HEK293 (cell line): ENCODE results near the gene ZC3H4.

Experiments
- BCL11A ChIP-seq: fragments of 450-650 bp; formaldehyde crosslinking; IDR thresholded peaks from 2 replicates; pipeline ENCODE4 v1.5.1; 2016; ENCODE audit warnings: low read depth, missing biosample characterization, missing genetic modification characterization
- RBAK ChIP-seq: fragments of 450-650 bp; formaldehyde crosslinking; IDR thresholded peaks from 2 replicates; pipeline ENCODE4 v1.5.1; 2016; ENCODE audit warnings: missing biosample characterization, missing genetic modification characterization
- TRIM28 ChIP-seq: IDR thresholded peaks from 2 replicates; pipeline ENCODE4 v1.6.1; 2011; ENCODE audit warnings: low read length, control low read depth, borderline replicate concordance
- YY2 ChIP-seq: fragments of 450-650 bp; formaldehyde crosslinking; IDR thresholded peaks from 2 replicates; pipeline ENCODE4 v1.5.1; 2016; ENCODE audit warnings: missing biosample characterization, missing genetic modification characterization
- ZBTB1 ChIP-seq: fragments of 450-650 bp; formaldehyde crosslinking; IDR thresholded peaks from 2 replicates; pipeline ENCODE4 v1.5.1; 2016; ENCODE audit warnings: missing biosample characterization, missing genetic modification characterization
- ZNF121 ChIP-seq: fragments of 450-650 bp; formaldehyde crosslinking; IDR thresholded peaks from 2 replicates; pipeline ENCODE4 v1.5.1; 2016; ENCODE audit warnings: missing biosample characterization, missing genetic modification characterization
- ZNF132 ChIP-seq: fragments of 450-650 bp; formaldehyde crosslinking; IDR thresholded peaks from 2 replicates; pipeline ENCODE4 v1.5.1; 2017; ENCODE audit warnings: missing biosample characterization, missing genetic modification characterization, borderline replicate concordance
- ZNF184 ChIP-seq: fragments of 450-650 bp; IDR thresholded peaks from 2 replicates; pipeline ENCODE4 v1.5.1; 2018; ENCODE audit warnings: missing biosample characterization, mild to moderate bottlenecking, missing genetic modification characterization
- ZNF2 ChIP-seq: fragments of 450-650 bp; formaldehyde crosslinking; IDR thresholded peaks from 2 replicates; pipeline ENCODE4 v1.5.1; 2016; ENCODE audit warnings: missing biosample characterization, missing genetic modification characterization
- ZNF202 ChIP-seq: fragments of 450-650 bp; formaldehyde crosslinking; IDR thresholded peaks from 2 replicates; pipeline ENCODE4 v1.5.1; 2016; ENCODE audit warnings: missing biosample characterization, missing genetic modification characterization, borderline replicate concordance
- ZNF211 ChIP-seq: fragments of 450-650 bp; formaldehyde crosslinking; IDR thresholded peaks from 2 replicates; pipeline ENCODE4 v1.5.1; 2016; ENCODE audit warnings: low read depth, missing biosample characterization, missing genetic modification characterization
- ZNF248 ChIP-seq: fragments of 450-650 bp; formaldehyde crosslinking; IDR thresholded peaks from 2 replicates; pipeline ENCODE4 v1.5.1; 2017; ENCODE audit warnings: missing biosample characterization, missing genetic modification characterization
- ZNF354C ChIP-seq: fragments of 450-650 bp; formaldehyde crosslinking; IDR thresholded peaks from 2 replicates; pipeline ENCODE4 v1.5.1; 2016; ENCODE audit warnings: missing biosample characterization, missing genetic modification characterization, low read depth, borderline replicate concordance
- ZNF37A ChIP-seq: fragments of 450-650 bp; IDR thresholded peaks from 2 replicates; pipeline ENCODE4 v1.5.1; 2018; ENCODE audit warnings: missing biosample characterization, missing genetic modification characterization
- ZNF433 ChIP-seq: fragments of 450-650 bp; formaldehyde crosslinking; IDR thresholded peaks from 2 replicates; pipeline ENCODE4 v1.5.1; 2016; ENCODE audit warnings: missing biosample characterization, missing genetic modification characterization, low read depth
- ZNF664 ChIP-seq: fragments of 450-650 bp; formaldehyde crosslinking; IDR thresholded peaks from 2 replicates; pipeline ENCODE4 v1.5.1; 2016; ENCODE audit warnings: missing biosample characterization, missing genetic modification characterization
- ZNF677 ChIP-seq: fragments of 450-650 bp; IDR thresholded peaks from 2 replicates; pipeline ENCODE4 v1.5.0; 2018; ENCODE audit warnings: missing biosample characterization, mild to moderate bottlenecking, missing genetic modification characterization, moderate library complexity
- ZNF768 ChIP-seq: fragments of 450-650 bp; formaldehyde crosslinking; IDR thresholded peaks from 2 replicates; pipeline ENCODE4 v1.5.1; 2018; ENCODE audit warnings: missing biosample characterization, mild to moderate bottlenecking, missing genetic modification characterization
- ZNF785 ChIP-seq: fragments of 450-650 bp; formaldehyde crosslinking; IDR thresholded peaks from 2 replicates; pipeline ENCODE4 v1.5.1; 2016; ENCODE audit warnings: missing biosample characterization, missing genetic modification characterization
- ZNF837 ChIP-seq: fragments of 450-650 bp; formaldehyde crosslinking; IDR thresholded peaks from 2 replicates; pipeline ENCODE4 v1.5.1; 2016; ENCODE audit warnings: missing biosample characterization, missing genetic modification characterization
- TF ChIP-seq, protein P1 (sequence below): fragments of 450-650 bp; formaldehyde crosslinking; IDR thresholded peaks from 2 replicates; pipeline ENCODE4 v1.5.1; 2016; ENCODE audit warnings: missing biosample characterization, missing genetic modification characterization
- TF ChIP-seq, protein P2 (sequence below): fragments of 450-650 bp; formaldehyde crosslinking; IDR thresholded peaks from 2 replicates; pipeline ENCODE4 v1.5.1; 2017; ENCODE audit warnings: missing biosample characterization, missing genetic modification characterization
- TF ChIP-seq, protein P3 (sequence below): fragments of 450-650 bp; formaldehyde crosslinking; IDR thresholded peaks from 2 replicates; pipeline ENCODE4 v1.5.1; 2016; ENCODE audit warnings: missing biosample characterization, missing genetic modification characterization, low read depth
- TF ChIP-seq, protein P4 (sequence below): fragments of 450-650 bp; formaldehyde crosslinking; IDR thresholded peaks from 2 replicates; pipeline ENCODE4 v1.5.1; 2016; ENCODE audit warnings: missing biosample characterization, missing genetic modification characterization
- TF ChIP-seq, protein P5 (sequence below): fragments of 450-650 bp; formaldehyde crosslinking; IDR thresholded peaks from 2 replicates; pipeline ENCODE4 v1.5.1; 2016; ENCODE audit warnings: missing biosample characterization, missing genetic modification characterization, low read depth
- TF ChIP-seq, protein P6 (sequence below): fragments of 450-650 bp; formaldehyde crosslinking; IDR thresholded peaks from 2 replicates; pipeline ENCODE4 v1.5.1; 2016; ENCODE audit warnings: missing biosample characterization, missing genetic modification characterization

Gene ZC3H4

DNA sequence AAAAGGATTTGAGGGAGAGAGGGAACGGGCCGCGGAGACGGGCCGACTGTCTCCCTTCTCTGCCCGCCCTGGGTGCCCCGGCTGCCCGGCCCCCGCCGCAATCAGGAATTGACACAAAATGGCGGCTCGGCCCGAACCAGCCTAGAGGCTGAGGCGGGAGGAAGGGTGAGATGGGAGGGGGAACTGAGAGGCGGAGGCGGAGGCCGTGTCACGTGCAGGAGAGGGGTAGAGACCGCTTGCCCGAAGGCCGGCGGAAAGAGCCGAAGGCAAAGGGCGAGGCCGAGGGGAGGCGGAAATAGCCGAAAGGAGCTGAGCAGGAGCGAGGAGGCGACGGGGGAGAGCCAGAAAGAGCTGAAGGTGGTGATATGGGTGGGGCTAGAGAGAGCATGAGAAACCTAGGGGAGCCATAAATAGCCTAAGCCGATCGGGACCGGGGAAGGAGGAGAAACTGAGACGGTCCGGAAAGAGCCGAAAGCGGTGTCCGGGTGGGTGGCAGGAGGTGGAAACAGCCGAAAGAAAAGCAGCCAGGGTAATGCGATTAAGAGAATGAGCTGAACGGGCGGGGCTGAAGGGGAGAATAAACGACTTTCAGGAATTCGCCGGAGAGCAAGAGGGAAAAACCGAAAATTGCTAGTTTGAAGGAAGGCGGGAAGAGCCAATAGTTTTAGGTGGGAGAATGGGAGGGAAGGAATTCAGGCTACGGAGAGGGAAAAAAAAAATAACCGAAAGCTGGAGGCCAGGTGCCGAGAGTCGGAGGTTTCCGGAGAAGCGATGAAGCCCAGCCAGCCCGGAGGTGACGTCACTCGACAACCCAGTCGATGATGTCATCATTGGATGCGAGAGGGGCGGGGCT, at the start of gene ZC3H4 (continued):
- TF ChIP-seq, protein P1, sequence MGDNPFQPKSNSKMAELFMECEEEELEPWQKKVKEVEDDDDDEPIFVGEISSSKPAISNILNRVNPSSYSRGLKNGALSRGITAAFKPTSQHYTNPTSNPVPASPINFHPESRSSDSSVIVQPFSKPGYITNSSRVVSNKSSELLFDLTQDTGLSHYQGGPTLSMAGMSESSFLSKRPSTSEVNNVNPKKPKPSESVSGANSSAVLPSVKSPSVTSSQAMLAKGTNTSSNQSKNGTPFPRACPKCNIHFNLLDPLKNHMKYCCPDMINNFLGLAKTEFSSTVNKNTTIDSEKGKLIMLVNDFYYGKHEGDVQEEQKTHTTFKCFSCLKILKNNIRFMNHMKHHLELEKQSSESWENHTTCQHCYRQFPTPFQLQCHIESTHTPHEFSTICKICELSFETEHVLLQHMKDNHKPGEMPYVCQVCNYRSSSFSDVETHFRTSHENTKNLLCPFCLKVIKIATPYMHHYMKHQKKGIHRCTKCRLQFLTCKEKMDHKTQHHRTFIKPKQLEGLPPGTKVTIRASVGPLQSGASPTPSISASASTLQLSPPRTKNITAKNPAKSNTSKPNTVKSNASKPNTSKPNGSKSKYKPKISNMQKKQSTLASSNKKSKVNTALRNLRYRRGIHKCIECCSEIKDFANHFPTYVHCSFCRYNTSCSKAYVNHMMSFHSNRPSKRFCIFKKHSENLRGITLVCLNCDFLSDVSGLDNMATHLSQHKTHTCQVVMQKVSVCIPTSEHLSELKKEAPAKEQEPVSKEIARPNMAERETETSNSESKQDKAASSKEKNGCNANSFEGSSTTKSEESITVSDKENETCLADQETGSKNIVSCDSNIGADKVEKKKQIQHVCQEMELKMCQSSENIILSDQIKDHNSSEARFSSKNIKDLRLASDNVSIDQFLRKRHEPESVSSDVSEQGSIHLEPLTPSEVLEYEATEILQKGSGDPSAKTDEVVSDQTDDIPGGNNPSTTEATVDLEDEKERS (tag by site-specific recombination) = 0 out of 2 replicates have a peak, but pooled peaks have one; percentile 63
- TF ChIP-seq ZNF664 (tag by site-specific recombination) = no peak
- no peak for TF ChIP-seq ZNF354C (tag by site-specific recombination)
- TF ChIP-seq ZNF837 (tag by site-specific recombination) = no peak
- TF ChIP-seq ZNF433 (tag by site-specific recombination) = no peak
- TF ChIP-seq ZNF202 = no peak
- TF ChIP-seq ZNF37A (tag by site-specific recombination) = no peak
- no peak for TF ChIP-seq ZNF132
- TF ChIP-seq ZNF248 = no peak
- TF ChIP-seq, protein P2, sequence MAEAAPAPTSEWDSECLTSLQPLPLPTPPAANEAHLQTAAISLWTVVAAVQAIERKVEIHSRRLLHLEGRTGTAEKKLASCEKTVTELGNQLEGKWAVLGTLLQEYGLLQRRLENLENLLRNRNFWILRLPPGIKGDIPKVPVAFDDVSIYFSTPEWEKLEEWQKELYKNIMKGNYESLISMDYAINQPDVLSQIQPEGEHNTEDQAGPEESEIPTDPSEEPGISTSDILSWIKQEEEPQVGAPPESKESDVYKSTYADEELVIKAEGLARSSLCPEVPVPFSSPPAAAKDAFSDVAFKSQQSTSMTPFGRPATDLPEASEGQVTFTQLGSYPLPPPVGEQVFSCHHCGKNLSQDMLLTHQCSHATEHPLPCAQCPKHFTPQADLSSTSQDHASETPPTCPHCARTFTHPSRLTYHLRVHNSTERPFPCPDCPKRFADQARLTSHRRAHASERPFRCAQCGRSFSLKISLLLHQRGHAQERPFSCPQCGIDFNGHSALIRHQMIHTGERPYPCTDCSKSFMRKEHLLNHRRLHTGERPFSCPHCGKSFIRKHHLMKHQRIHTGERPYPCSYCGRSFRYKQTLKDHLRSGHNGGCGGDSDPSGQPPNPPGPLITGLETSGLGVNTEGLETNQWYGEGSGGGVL (tag by site-specific recombination) = peak; percentile 93
- TF ChIP-seq, protein P3, sequence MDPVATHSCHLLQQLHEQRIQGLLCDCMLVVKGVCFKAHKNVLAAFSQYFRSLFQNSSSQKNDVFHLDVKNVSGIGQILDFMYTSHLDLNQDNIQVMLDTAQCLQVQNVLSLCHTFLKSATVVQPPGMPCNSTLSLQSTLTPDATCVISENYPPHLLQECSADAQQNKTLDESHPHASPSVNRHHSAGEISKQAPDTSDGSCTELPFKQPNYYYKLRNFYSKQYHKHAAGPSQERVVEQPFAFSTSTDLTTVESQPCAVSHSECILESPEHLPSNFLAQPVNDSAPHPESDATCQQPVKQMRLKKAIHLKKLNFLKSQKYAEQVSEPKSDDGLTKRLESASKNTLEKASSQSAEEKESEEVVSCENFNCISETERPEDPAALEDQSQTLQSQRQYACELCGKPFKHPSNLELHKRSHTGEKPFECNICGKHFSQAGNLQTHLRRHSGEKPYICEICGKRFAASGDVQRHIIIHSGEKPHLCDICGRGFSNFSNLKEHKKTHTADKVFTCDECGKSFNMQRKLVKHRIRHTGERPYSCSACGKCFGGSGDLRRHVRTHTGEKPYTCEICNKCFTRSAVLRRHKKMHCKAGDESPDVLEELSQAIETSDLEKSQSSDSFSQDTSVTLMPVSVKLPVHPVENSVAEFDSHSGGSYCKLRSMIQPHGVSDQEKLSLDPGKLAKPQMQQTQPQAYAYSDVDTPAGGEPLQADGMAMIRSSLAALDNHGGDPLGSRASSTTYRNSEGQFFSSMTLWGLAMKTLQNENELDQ (tag by site-specific recombination) = no peak
- TF ChIP-seq, protein P4, sequence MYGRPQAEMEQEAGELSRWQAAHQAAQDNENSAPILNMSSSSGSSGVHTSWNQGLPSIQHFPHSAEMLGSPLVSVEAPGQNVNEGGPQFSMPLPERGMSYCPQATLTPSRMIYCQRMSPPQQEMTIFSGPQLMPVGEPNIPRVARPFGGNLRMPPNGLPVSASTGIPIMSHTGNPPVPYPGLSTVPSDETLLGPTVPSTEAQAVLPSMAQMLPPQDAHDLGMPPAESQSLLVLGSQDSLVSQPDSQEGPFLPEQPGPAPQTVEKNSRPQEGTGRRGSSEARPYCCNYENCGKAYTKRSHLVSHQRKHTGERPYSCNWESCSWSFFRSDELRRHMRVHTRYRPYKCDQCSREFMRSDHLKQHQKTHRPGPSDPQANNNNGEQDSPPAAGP (tag by site-specific recombination) = peak; percentile 88
- TF ChIP-seq ZNF785 (tag by site-specific recombination) = no peak; the same call in 1 of the 2 replicates
- peak; percentile 78 for TF ChIP-seq ZNF2
- TF ChIP-seq, protein P5, sequence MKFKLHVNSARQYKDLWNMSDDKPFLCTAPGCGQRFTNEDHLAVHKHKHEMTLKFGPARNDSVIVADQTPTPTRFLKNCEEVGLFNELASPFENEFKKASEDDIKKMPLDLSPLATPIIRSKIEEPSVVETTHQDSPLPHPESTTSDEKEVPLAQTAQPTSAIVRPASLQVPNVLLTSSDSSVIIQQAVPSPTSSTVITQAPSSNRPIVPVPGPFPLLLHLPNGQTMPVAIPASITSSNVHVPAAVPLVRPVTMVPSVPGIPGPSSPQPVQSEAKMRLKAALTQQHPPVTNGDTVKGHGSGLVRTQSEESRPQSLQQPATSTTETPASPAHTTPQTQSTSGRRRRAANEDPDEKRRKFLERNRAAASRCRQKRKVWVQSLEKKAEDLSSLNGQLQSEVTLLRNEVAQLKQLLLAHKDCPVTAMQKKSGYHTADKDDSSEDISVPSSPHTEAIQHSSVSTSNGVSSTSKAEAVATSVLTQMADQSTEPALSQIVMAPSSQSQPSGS (tag by site-specific recombination) = peak; percentile 100
- no peak for TF ChIP-seq ZNF211 (tag by site-specific recombination)
- TF ChIP-seq, protein P6, sequence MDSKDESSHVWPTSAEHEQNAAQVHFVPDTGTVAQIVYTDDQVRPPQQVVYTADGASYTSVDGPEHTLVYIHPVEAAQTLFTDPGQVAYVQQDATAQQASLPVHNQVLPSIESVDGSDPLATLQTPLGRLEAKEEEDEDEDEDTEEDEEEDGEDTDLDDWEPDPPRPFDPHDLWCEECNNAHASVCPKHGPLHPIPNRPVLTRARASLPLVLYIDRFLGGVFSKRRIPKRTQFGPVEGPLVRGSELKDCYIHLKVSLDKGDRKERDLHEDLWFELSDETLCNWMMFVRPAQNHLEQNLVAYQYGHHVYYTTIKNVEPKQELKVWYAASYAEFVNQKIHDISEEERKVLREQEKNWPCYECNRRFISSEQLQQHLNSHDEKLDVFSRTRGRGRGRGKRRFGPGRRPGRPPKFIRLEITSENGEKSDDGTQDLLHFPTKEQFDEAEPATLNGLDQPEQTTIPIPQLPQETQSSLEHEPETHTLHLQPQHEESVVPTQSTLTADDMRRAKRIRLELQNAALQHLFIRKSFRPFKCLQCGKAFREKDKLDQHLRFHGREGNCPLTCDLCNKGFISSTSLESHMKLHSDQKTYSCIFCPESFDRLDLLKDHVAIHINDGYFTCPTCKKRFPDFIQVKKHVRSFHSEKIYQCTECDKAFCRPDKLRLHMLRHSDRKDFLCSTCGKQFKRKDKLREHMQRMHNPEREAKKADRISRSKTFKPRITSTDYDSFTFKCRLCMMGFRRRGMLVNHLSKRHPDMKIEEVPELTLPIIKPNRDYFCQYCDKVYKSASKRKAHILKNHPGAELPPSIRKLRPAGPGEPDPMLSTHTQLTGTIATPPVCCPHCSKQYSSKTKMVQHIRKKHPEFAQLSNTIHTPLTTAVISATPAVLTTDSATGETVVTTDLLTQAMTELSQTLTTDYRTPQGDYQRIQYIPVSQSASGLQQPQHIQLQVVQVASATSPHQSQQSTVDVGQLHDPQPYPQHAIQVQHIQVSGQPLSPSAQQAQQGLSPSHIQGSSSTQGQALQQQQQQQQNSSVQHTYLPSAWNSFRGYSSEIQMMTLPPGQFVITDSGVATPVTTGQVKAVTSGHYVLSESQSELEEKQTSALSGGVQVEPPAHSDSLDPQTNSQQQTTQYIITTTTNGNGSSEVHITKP (tag by site-specific recombination) = peak; percentile 58
- no peak for TF ChIP-seq ZNF768
- no peak for TF ChIP-seq ZNF184 (tag by site-specific recombination)
- TF ChIP-seq TRIM28 = no peak; the same call in 1 of the 2 replicates
- TF ChIP-seq YY2 = peak; percentile 30; the same call in 1 of the 2 replicates
- TF ChIP-seq ZNF677 (tag by site-specific recombination) = no peak
- no peak for TF ChIP-seq RBAK (tag by site-specific recombination)
- TF ChIP-seq ZNF121 (tag by site-specific recombination) = no peak
- TF ChIP-seq ZBTB1 (tag by site-specific recombination) = no peak
- 0 out of 2 replicates have a peak, but pooled peaks have one; percentile 40 for TF ChIP-seq BCL11A (tag by site-specific recombination)
